ENCODE results near the gene CAV2. TPM values are rescaled to one million over a fixed set of nuclear protein-coding genes. Genes with fewer than 3 reads are reported as not detected.

CAV2 gene
- total and polyA plus RNA-seq, 2 of the 8 experiments (the other 6 are each of a cell fraction or from before 2014, with no cell fraction given) = 2.8 to 4.7 TPM

- Histone ChIP-seq H3K9ac (replicated peaks in 1 of 4; ENCODE audit: extremely low read depth in 1 of 4, low read depth in 3 of 4, low read length in 3 of 4) (no peak overlapping the region), H2BK12ac (ENCODE audit: low read depth, low read length) (no peak overlapping the region), H3K36me3 (ENCODE audit: control insufficient read depth in 2 of 4, insufficient read depth in 4 of 4, low read length in 3 of 4) (no peaks in the 10 kb centered on the region), H3K14ac (ENCODE audit: insufficient read length) (no peak overlapping the region), H3K9me3 (ENCODE audit: insufficient read depth in 2 of 2, low read depth in 1 of 2, low read length in 1 of 2) (no peaks in the 10 kb centered on the region), H3K4me1 (replicated peaks in 1 of 4; ENCODE audit: control insufficient read depth in 3 of 4, insufficient read depth in 4 of 4, low read length in 3 of 4) (no peaks in the 10 kb centered on the region), H4K91ac (replicated peaks; ENCODE audit: insufficient read length, low read length) (no peak overlapping the region), H3K18ac (ENCODE audit: extremely low read depth, low read length) (no peak overlapping the region), H2BK5ac (ENCODE audit: low read depth, low read length) (no peak overlapping the region), H2BK15ac (ENCODE audit: low read length) (no peak overlapping the region), H4K8ac (ENCODE audit: extremely low read depth, insufficient read depth, low read length) (no peak overlapping the region), H3K4me3 (ENCODE audit: extremely low read depth in 1 of 4, insufficient read depth in 2 of 4, low read depth in 3 of 4, low read length in 4 of 4) (no peak overlapping the region), H3K27ac (ENCODE audit: low read depth, low read length) (no peak overlapping the region), H3K23me2 (ENCODE audit: low read depth, low read length) (no peaks in the 10 kb centered on the region), H3K27me3 (replicated peaks in 1 of 4; ENCODE audit: control insufficient read depth in 3 of 4, extremely low read depth in 1 of 4, insufficient read depth in 3 of 4, low read length in 3 of 4) (no peaks in the 10 kb centered on the region), H3K4ac (replicated peaks; ENCODE audit: insufficient read length, low read depth, low read length) (no peak overlapping the region), H3K56ac (replicated peaks; ENCODE audit: insufficient read length, low read depth, low read length) (no peak overlapping the region), H4K5ac (ENCODE audit: insufficient read length, low read depth, low read length) (no peak overlapping the region), H2BK120ac (replicated peaks; ENCODE audit: low read depth, low read length) (no peak overlapping the region), H3K23ac (ENCODE audit: insufficient read length) (no peak overlapping the region), H4K20me1 (replicated peaks in 1 of 2; ENCODE audit: control insufficient read depth in 1 of 2, insufficient read depth in 2 of 2, low read length in 2 of 2) (no peaks in the 10 kb centered on the region), H2AK5ac (ENCODE audit: low read depth, low read length) (no peak overlapping the region), H2AFZ (ENCODE audit: low read length) (no peak overlapping the region), H3K79me2 (ENCODE audit: control insufficient read depth in 1 of 2, insufficient read depth in 2 of 2, low read length in 2 of 2) (no peaks in the 10 kb centered on the region), H2BK20ac (ENCODE audit: low read length) (no peak overlapping the region), H3K4me2 (ENCODE audit: insufficient read depth in 1 of 2, low read depth in 2 of 2, low read length in 2 of 2) (no peak overlapping the region), H3K79me1 (ENCODE audit: low read depth, low read length) (no peaks in the 10 kb centered on the region)
- 89% methylated on average over 4 of the region's 4 CpGs; no CpG with 5 or more reads in 1 of the 2 experiments for WGBS, 2 experiments (ENCODE audit: extremely low coverage in 1 of 2, insufficient coverage in 1 of 2, insufficient read length in 1 of 2, insufficient replicate concordance in 2 of 2, low coverage in 1 of 2, low lambda C conversion rate in 2 of 2, missing lambda C conversion rate in 1 of 2)
- no peak for FAIRE-seq
- TF ChIP-seq JUND (IDR thresholded peaks at IDR 0.05; ENCODE audit: low read length) = no peak
- TF ChIP-seq ZNF274 (IDR thresholded peaks at IDR 0.05; ENCODE audit: borderline replicate concordance, extremely low read depth, low read length) = no peak
- no peak for TF ChIP-seq MAFK (IDR thresholded peaks at IDR 0.05; ENCODE audit: low read depth, low read length)
- no peak for TF ChIP-seq USF2 (IDR thresholded peaks at IDR 0.05; ENCODE audit: low read length)
- TF ChIP-seq SRF (IDR thresholded peaks at IDR 0.05; ENCODE audit: low read depth, low read length) = no peak
- no peak for TF ChIP-seq EGR1 (IDR thresholded peaks at IDR 0.05; ENCODE audit: borderline replicate concordance, low read depth, low read length)
- TF ChIP-seq SP2 (IDR thresholded peaks at IDR 0.05; ENCODE audit: low read length) = no peak
- TF ChIP-seq CHD1 (IDR thresholded peaks at IDR 0.05; ENCODE audit: low read depth, low read length) = no peak
- TF ChIP-seq SIX5 (IDR thresholded peaks at IDR 0.05; ENCODE audit: low read depth, low read length) = no peak
- TF ChIP-seq RXRA (IDR thresholded peaks at IDR 0.05; ENCODE audit: insufficient read depth, low read depth, low read length) = no peak
- CTCF ChIA-PET (ENCODE audit: partially characterized antibody) = interaction anchor here (0.9 kb wide), 1 partner anchor 223 kb away, joined by 3 read pairs; no protein-coding TSS in a partner anchor
- DNase-seq (ENCODE audit: low read depth in 1 of 2, low spot score in 2 of 2) = no peak
- POLR2A ChIA-PET (ENCODE audit: partially characterized antibody) = no interaction called here
Observed at GRCh38 chr7:116554911-116555310, 55.4 kb downstream of the CAV2 start.
